HepG2 (cell line): ENCODE measurements around the gene BCL6. TPM values are rescaled to one million over a fixed set of nuclear protein-coding genes. Genes with fewer than 3 reads are reported as not detected.
A peak's percentile ranks its signal among the peaks of the same experiment; 100 is the strongest.

Experiments
- ARID4A ChIP-seq: sonication (generic); formaldehyde crosslinking; IDR thresholded peaks from 2 replicates; pipeline ENCODE4 v1.5.0; 2020; ENCODE audit warnings: mild to moderate bottlenecking, missing genetic modification reagents, borderline replicate concordance
- ATF4 ChIP-seq, 2 experiments: fragments of 450-650 bp in 1 of 2; sonication (generic) in 1 of 2; formaldehyde crosslinking; IDR thresholded peaks; 2 replicates each; pipeline versions ENCODE4 v1.5.0 to v1.8.0; 2020 to 2022; ENCODE audit warnings: mild to moderate bottlenecking in 1 of 2, missing genetic modification reagents in 1 of 2
- ATF5 ChIP-seq: sonication (generic); formaldehyde crosslinking; IDR thresholded peaks from 2 replicates; pipeline ENCODE4 v1.4.0; 2020; ENCODE audit warnings: mild to moderate bottlenecking, low read depth, missing genetic modification reagents
- BRCA1 ChIP-seq: sonication (generic); formaldehyde crosslinking; IDR thresholded peaks from 2 replicates; pipeline ENCODE4 v1.4.0; 2020; ENCODE audit warnings: missing genetic modification reagents
- DNMT3B ChIP-seq: conservative IDR thresholded peaks from 2 replicates; pipeline ENCODE4 v1.6.1; 2016; ENCODE audit warnings: missing biosample characterization, control low read depth
- FOXJ3 ChIP-seq: sonication (generic); formaldehyde crosslinking; IDR thresholded peaks from 2 replicates; pipeline ENCODE4 v1.4.0; 2020; ENCODE audit warnings: missing genetic modification reagents, mild to moderate bottlenecking, borderline replicate concordance
- FOXP4 ChIP-seq: sonication (generic); formaldehyde crosslinking; IDR thresholded peaks from 2 replicates; pipeline ENCODE4 v1.4.0; 2020; ENCODE audit warnings: missing genetic modification reagents
- GMEB2 ChIP-seq: IDR thresholded peaks from 2 replicates; pipeline ENCODE4 v1.6.1; 2016; ENCODE audit warnings: missing biosample characterization, missing genetic modification reagents, low read depth
- MAFK ChIP-seq, 2 experiments: IDR thresholded peaks in 1 of 2; conservative IDR thresholded peaks in 1 of 2; 2 replicates each; pipeline ENCODE4 v1.6.1; 2011; ENCODE audit warnings: improper control_type of control experiment in 2 of 2, low read length in 2 of 2
- MTA1 ChIP-seq: sonication (generic); formaldehyde crosslinking; IDR thresholded peaks from 2 replicates; pipeline ENCODE4 v1.4.0; 2020; ENCODE audit warnings: missing genetic modification reagents, mild to moderate bottlenecking, borderline replicate concordance
- SRSF1 ChIP-seq: fragments of 200-400 bp; formaldehyde crosslinking; optimal IDR thresholded peaks from 2 replicates; pipeline ENCODE3; 2017; ENCODE audit warnings: mild to moderate bottlenecking, low read depth, low read length, moderate library complexity
- TOPORS ChIP-seq: sonication (generic); formaldehyde crosslinking; IDR thresholded peaks from 2 replicates; pipeline ENCODE4 v1.8.0; 2023; ENCODE audit warnings: mild to moderate bottlenecking, missing genetic modification reagents
- ZNF589 ChIP-seq: sonication (generic); formaldehyde crosslinking; conservative IDR thresholded peaks from 2 replicates; pipeline ENCODE4 v1.8.0; 2022; ENCODE audit warnings: mild to moderate bottlenecking, moderate library complexity, missing genetic modification reagents
- ZNF781 ChIP-seq: sonication (generic); formaldehyde crosslinking; IDR thresholded peaks from 2 replicates; pipeline ENCODE4 v1.5.1; 2020; ENCODE audit warnings: borderline replicate concordance, mild to moderate bottlenecking, missing genetic modification reagents; ENCODE audit errors: not compliant biosample characterization
- ZSCAN22 ChIP-seq: sonication (generic); formaldehyde crosslinking; IDR thresholded peaks from 2 replicates; pipeline ENCODE4 v1.4.0; 2020; ENCODE audit warnings: mild to moderate bottlenecking, missing genetic modification reagents
- polyA plus RNA-seq, 8 experiments: library from polyadenylated mRNA; depleted of rRNA in 3 of 8; stranded (reverse) in 7 of 8; unstranded in 1 of 8; fragments of >200 nt; fragmentation: Illumina TruSeq in 4 of 8; extraction: Trizol in 4 of 8; gene quantifications; 2 replicates each; pipeline versions ENCODE4 v1.2.1 to v1.2.3, GENCODE V29; 2011 to 2016; ENCODE audit warnings: low read depth in 4 of 8, missing spikeins in 1 of 8, mixed read lengths in 1 of 8; ENCODE audit not compliant: insufficient read depth in 1 of 8
- total RNA-seq, 5 experiments: library from RNA; depleted of rRNA; stranded (reverse); fragments of >200 nt; fragmentation: Illumina TruSeq; extraction: Trizol; gene quantifications; 2 replicates each; pipeline ENCODE4 v1.2.3, GENCODE V29; 2016; ENCODE audit warnings: low read depth in 1 of 5

Gene BCL6
- total and polyA plus RNA-seq, 2 of the 13 experiments (the other 11 are each of a cell fraction or from before 2014, with no cell fraction given): 21.2 to 53.7 TPM

- TF ChIP-seq FOXP4 (CRISPR knock-in tag): peak; percentile 90
- peak; percentile 72; the same call in 1 of the 2 replicates for TF ChIP-seq ARID4A (CRISPR knock-in tag)
- no peak for TF ChIP-seq ATF4 (CRISPR knock-in tag; IDR thresholded peaks at IDR 0.05)
- TF ChIP-seq TOPORS (CRISPR knock-in tag): peak; percentile 58; the same call in 1 of the 2 replicates
- TF ChIP-seq ZSCAN22: no peak
- TF ChIP-seq ZNF589 (CRISPR knock-in tag): 0 out of 2 replicates have a peak, but pooled peaks have one; percentile 45
- TF ChIP-seq DNMT3B (CRISPR knock-in tag): peak; percentile 90; the same call in 1 of the 2 replicates
- TF ChIP-seq SRSF1: no peak
- no peak for TF ChIP-seq ATF5 (CRISPR knock-in tag)
- TF ChIP-seq BRCA1 (CRISPR knock-in tag): 0 out of 2 replicates have a peak, but pooled peaks have one; percentile 34
- no peak for TF ChIP-seq MAFK (conservative IDR thresholded peaks at IDR 0.05 in 1 of 2, IDR thresholded peaks at IDR 0.05 in 1 of 2; ENCODE audit: low read length in 2 of 2)
- TF ChIP-seq ZNF781 (CRISPR knock-in tag): no peak
- TF ChIP-seq GMEB2 (CRISPR knock-in tag): no peak
- TF ChIP-seq FOXJ3 (CRISPR knock-in tag): peak; percentile 62; the same call in 1 of the 2 replicates
- peak; percentile 88 for TF ChIP-seq MTA1 (CRISPR knock-in tag)
Observed at GRCh38 chr3:187719628-187720336, 25.5 kb downstream of the BCL6 start (continued).
